Measurements from ENCODE around the gene EXOC6.

EXOC6 gene

DNA sequence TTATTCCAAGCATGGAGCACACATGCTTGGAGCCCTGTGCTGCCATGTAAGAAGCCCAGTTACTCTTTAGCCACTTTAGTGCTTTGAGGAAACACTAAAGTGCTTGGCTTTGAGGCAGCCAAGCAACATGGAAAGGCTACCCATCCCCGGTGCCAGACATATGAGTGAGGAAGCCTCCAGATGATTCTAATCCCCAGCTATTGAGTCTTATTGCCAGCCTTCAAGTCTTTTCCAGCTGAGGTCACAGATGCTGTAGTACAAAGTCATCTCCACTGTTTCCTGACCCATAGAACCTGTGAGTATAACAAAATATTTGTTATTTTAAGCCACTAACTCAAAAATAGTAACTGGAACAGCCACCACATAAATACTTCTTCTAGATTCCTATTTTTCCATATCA, 120.8 kb downstream of the EXOC6 start (continued):
- TF ChIP-seq, protein P1, sequence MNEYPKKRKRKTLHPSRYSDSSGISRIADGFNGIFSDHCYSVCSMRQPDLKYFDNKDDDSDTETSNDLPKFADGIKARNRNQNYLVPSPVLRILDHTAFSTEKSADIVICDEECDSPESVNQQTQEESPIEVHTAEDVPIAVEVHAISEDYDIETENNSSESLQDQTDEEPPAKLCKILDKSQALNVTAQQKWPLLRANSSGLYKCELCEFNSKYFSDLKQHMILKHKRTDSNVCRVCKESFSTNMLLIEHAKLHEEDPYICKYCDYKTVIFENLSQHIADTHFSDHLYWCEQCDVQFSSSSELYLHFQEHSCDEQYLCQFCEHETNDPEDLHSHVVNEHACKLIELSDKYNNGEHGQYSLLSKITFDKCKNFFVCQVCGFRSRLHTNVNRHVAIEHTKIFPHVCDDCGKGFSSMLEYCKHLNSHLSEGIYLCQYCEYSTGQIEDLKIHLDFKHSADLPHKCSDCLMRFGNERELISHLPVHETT (tag by site-specific recombination; IDR thresholded peaks at IDR 0.05), result no peak
- TF ChIP-seq SP7 (tag by site-specific recombination; IDR thresholded peaks at IDR 0.05), result no peak
- TF ChIP-seq, protein P2, sequence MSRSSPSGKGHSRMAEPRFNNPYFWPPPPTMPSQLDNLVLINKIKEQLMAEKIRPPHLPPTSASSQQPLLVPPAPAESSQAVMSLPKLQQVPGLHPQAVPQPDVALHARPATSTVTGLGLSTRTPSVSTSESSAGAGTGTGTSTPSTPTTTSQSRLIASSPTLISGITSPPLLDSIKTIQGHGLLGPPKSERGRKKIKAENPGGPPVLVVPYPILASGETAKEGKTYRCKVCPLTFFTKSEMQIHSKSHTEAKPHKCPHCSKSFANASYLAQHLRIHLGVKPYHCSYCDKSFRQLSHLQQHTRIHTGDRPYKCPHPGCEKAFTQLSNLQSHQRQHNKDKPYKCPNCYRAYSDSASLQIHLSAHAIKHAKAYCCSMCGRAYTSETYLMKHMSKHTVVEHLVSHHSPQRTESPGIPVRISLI (tag by site-specific recombination; IDR thresholded peaks at IDR 0.05), result no peak
- no peak for TF ChIP-seq KLF1 (tag by site-specific recombination; IDR thresholded peaks at IDR 0.05)
- TF ChIP-seq, protein P3, sequence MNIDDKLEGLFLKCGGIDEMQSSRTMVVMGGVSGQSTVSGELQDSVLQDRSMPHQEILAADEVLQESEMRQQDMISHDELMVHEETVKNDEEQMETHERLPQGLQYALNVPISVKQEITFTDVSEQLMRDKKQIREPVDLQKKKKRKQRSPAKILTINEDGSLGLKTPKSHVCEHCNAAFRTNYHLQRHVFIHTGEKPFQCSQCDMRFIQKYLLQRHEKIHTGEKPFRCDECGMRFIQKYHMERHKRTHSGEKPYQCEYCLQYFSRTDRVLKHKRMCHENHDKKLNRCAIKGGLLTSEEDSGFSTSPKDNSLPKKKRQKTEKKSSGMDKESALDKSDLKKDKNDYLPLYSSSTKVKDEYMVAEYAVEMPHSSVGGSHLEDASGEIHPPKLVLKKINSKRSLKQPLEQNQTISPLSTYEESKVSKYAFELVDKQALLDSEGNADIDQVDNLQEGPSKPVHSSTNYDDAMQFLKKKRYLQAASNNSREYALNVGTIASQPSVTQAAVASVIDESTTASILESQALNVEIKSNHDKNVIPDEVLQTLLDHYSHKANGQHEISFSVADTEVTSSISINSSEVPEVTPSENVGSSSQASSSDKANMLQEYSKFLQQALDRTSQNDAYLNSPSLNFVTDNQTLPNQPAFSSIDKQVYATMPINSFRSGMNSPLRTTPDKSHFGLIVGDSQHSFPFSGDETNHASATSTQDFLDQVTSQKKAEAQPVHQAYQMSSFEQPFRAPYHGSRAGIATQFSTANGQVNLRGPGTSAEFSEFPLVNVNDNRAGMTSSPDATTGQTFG (tag by site-specific recombination; IDR thresholded peaks at IDR 0.05; ENCODE audit: borderline replicate concordance), result no peak
- TF ChIP-seq ZSCAN30 (tag by site-specific recombination; IDR thresholded peaks at IDR 0.05), result no peak
- TF ChIP-seq ZNF785 (tag by site-specific recombination; IDR thresholded peaks at IDR 0.05), result no peak
- TF ChIP-seq, protein P4, sequence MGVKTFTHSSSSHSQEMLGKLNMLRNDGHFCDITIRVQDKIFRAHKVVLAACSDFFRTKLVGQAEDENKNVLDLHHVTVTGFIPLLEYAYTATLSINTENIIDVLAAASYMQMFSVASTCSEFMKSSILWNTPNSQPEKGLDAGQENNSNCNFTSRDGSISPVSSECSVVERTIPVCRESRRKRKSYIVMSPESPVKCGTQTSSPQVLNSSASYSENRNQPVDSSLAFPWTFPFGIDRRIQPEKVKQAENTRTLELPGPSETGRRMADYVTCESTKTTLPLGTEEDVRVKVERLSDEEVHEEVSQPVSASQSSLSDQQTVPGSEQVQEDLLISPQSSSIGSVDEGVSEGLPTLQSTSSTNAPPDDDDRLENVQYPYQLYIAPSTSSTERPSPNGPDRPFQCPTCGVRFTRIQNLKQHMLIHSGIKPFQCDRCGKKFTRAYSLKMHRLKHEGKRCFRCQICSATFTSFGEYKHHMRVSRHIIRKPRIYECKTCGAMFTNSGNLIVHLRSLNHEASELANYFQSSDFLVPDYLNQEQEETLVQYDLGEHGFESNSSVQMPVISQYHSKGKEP (tag by site-specific recombination; IDR thresholded peaks at IDR 0.05), result no peak
- no peak for TF ChIP-seq ZNF549 (tag by site-specific recombination; IDR thresholded peaks at IDR 0.05)
- TF ChIP-seq, protein P5, sequence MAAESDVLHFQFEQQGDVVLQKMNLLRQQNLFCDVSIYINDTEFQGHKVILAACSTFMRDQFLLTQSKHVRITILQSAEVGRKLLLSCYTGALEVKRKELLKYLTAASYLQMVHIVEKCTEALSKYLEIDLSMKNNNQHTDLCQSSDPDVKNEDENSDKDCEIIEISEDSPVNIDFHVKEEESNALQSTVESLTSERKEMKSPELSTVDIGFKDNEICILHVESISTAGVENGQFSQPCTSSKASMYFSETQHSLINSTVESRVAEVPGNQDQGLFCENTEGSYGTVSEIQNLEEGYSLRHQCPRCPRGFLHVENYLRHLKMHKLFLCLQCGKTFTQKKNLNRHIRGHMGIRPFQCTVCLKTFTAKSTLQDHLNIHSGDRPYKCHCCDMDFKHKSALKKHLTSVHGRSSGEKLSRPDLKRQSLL (tag by site-specific recombination; IDR thresholded peaks at IDR 0.05), result no peak

DNA sequence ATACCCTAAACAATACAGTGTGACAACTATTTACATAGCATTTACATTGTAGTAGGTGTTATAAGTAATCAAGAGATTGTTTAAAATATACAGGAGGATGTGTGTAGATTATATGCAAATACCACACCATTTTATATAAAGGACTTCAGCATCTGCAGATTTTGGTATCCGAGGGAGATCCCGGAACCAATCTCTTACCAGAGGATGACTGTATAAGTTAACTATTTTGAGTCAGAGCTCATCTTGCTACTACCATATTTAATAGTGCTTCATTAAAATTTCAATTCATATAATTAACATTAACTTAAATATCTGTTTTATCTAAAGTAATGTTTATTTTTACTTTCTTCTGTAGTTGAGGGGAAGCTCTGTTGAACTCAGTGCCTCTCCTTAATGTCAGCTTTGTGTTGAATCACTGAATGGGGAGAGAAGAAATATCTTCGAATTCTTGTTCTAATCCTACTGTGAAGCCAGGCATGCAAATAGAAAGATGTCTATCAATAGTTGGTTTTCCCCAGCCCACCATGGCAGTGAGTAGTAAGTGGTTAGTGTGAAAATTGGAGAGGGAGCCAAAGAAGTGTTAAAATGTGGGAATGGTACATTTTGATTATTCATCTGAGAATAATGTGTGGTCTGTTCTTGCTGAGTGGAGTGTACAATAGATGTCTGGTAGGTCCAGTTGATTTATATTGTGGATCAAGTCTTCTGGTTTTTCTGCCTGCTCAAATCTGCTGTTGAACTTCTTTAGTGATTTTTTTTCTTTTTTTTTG, 122.2 kb downstream of the EXOC6 start:
- Histone ChIP-seq H3K4me3 (ENCODE audit: low read depth, low read length) (no peak overlapping the region), H3K9me3 (ENCODE audit: control insufficient read depth, insufficient read depth, low read depth, low read length) (no peaks in the 10 kb centered on the region), H3K4me1 (ENCODE audit: control insufficient read depth, insufficient read depth, low read length) (no peaks in the 10 kb centered on the region), H3K36me3 (ENCODE audit: control insufficient read depth in 2 of 2, insufficient read depth in 1 of 2, low read length in 2 of 2) (peaks cover 0 to 3% of the 10 kb centered on the region in 2 experiments; a peak in 2 of 3 replicates), H3K27ac (ENCODE audit: extremely low read depth, low read depth, low read length) (no peak overlapping the region)
- TF ChIP-seq ZNF324 (tag by site-specific recombination; IDR thresholded peaks at IDR 0.05) (no peak), MYNN (tag by site-specific recombination; IDR thresholded peaks at IDR 0.05; ENCODE audit: borderline replicate concordance) (no peak)
- CTCF ChIA-PET, result interaction anchor here (0.8 kb wide), 1 partner anchor 85 kb away, joined by 3 read pairs; no protein-coding TSS in a partner anchor
- POLR2A ChIA-PET, result no interaction called here

All from HEK293 (cell line).